ENCODE results near the gene SH3BP2. TPM values are rescaled to one million over a fixed set of nuclear protein-coding genes. Genes with fewer than 3 reads are reported as not detected.

Gene SH3BP2
- polyA plus RNA-seq, 1 donor (not counting 4 experiments of a cell fraction or from before 2014, with no cell fraction given), result 11.2 TPM

- Histone ChIP-seq H3K27ac (ENCODE audit: control insufficient read depth, insufficient read depth, low read length) (peak overlapping the region; percentile 31), H3K4me2 (ENCODE audit: control insufficient read depth, extremely low read depth, insufficient read depth, low read depth, low read length) (peak overlapping the region; percentile 32), H3K9me1 (ENCODE audit: control insufficient read depth, extremely low read depth, insufficient read depth, low read length) (no peaks in the 10 kb centered on the region), H3K27me3 (ENCODE audit: control insufficient read depth, extremely low read depth, insufficient read depth, low read length) (no peaks in the 10 kb centered on the region), H3K79me2 (ENCODE audit: control insufficient read depth, insufficient read depth, low read length) (no peaks in the 10 kb centered on the region), H2AFZ (ENCODE audit: control insufficient read depth, low read length) (peak overlapping the region; percentile 4), H3K36me3 (ENCODE audit: control insufficient read depth in 2 of 2, extremely low read depth in 1 of 2, insufficient read depth in 2 of 2, low read length in 2 of 2) (no peaks in the 10 kb centered on the region), H3K9ac (ENCODE audit: control insufficient read depth, extremely low read depth, insufficient read depth, low read length) (peak overlapping the region; percentile 52), H3K9me3 (ENCODE audit: control insufficient read depth, low read depth, low read length) (no peaks in the 10 kb centered on the region), H3K4me3 (ENCODE audit: control insufficient read depth in 2 of 3, extremely low read depth in 1 of 3, insufficient read depth in 2 of 3, low read depth in 1 of 3, low read length in 3 of 3) (no peak overlapping the region), H4K20me1 (ENCODE audit: control insufficient read depth, extremely low read depth, insufficient read depth, low read length) (no peaks in the 10 kb centered on the region), H3K4me1 (ENCODE audit: control insufficient read depth, extremely low read depth, insufficient read depth, low read length) (peaks cover 74% of the 10 kb centered on the region)
- TF ChIP-seq, protein P1, sequence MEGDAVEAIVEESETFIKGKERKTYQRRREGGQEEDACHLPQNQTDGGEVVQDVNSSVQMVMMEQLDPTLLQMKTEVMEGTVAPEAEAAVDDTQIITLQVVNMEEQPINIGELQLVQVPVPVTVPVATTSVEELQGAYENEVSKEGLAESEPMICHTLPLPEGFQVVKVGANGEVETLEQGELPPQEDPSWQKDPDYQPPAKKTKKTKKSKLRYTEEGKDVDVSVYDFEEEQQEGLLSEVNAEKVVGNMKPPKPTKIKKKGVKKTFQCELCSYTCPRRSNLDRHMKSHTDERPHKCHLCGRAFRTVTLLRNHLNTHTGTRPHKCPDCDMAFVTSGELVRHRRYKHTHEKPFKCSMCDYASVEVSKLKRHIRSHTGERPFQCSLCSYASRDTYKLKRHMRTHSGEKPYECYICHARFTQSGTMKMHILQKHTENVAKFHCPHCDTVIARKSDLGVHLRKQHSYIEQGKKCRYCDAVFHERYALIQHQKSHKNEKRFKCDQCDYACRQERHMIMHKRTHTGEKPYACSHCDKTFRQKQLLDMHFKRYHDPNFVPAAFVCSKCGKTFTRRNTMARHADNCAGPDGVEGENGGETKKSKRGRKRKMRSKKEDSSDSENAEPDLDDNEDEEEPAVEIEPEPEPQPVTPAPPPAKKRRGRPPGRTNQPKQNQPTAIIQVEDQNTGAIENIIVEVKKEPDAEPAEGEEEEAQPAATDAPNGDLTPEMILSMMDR (optimal IDR thresholded peaks at IDR 0.05 in 1 of 3, IDR thresholded peaks at IDR 0.05 in 1 of 3, conservative IDR thresholded peaks at IDR 0.05 in 1 of 3; ENCODE audit: extremely low read depth in 1 of 3, insufficient read depth in 2 of 3, low read length in 3 of 3), result no peak
- no peak for TF ChIP-seq EZH2 (IDR thresholded peaks at IDR 0.05; ENCODE audit: low read length)
- no peak for FAIRE-seq
- no peak for DNase-seq (ENCODE audit: low read depth, low spot score)
- dilution Hi-C loops (cut with MboI; ENCODE audit: extremely low pct_ligation_motif_present, low sequenced_read_pairs), result no loop called here
These were observed 4.8 kb downstream of the SH3BP2 start for GRCh38 chr4:2797545-2798305.

DNA sequence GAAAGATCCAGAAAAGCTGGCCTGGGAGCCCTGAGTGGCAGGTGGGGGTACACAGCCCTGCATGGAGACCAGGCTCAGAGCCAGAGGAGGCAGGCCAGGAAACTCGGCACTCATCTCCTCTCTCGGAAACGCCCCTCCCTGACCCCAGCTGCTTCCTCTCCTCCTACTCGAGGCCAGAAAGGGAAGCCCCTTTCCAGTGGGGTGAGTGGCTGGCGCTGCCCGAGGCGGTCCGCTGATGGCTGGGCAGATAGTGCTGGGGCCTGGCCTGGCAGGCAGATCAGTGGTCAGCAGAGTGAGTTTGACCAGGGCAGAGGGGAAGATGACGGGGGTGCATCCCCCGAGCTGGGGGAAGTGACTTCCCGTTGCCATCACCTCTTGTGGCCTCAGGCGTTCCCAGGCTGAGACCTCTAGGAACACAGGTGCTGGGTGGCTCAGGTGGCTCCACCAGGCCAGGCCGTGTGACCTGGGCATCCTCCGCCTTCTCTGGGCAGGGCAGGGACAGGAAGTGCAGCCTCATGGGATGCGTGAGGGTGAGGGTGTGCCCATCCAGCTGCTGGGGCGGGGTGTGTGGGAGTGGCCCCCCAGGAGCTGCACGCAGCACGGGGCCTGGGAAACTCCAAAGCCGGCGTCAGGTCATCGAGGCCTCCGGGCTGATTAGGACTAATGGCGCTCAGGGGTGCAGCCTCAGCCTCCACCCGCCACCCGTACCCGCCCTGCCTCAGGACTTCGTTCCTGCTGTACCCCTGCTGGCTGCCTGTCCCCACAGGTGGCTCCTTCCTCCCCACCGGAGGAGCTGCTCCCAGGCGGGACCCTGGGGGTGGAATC, 5.7 kb downstream of the SH3BP2 start:
- Histone ChIP-seq H3K36me3 (ENCODE audit: control insufficient read depth in 2 of 2, extremely low read depth in 1 of 2, insufficient read depth in 2 of 2, low read length in 2 of 2) (no peaks in the 10 kb centered on the region), H3K9ac (ENCODE audit: control insufficient read depth, extremely low read depth, insufficient read depth, low read length) (peak overlapping the region; percentile 52), H3K4me1 (ENCODE audit: control insufficient read depth, extremely low read depth, insufficient read depth, low read length) (peaks cover 73% of the 10 kb centered on the region), H3K4me3 (ENCODE audit: control insufficient read depth in 2 of 3, extremely low read depth in 1 of 3, insufficient read depth in 2 of 3, low read depth in 1 of 3, low read length in 3 of 3) (peak overlapping the region in 1 of 3 experiments; percentile 28), H3K79me2 (ENCODE audit: control insufficient read depth, insufficient read depth, low read length) (no peaks in the 10 kb centered on the region), H3K27me3 (ENCODE audit: control insufficient read depth, extremely low read depth, insufficient read depth, low read length) (no peaks in the 10 kb centered on the region), H3K4me2 (ENCODE audit: control insufficient read depth, extremely low read depth, insufficient read depth, low read depth, low read length) (peak overlapping the region; percentile 51), H3K9me1 (ENCODE audit: control insufficient read depth, extremely low read depth, insufficient read depth, low read length) (no peaks in the 10 kb centered on the region), H3K27ac (ENCODE audit: control insufficient read depth, insufficient read depth, low read length) (peak overlapping the region; percentile 31), H4K20me1 (ENCODE audit: control insufficient read depth, extremely low read depth, insufficient read depth, low read length) (no peaks in the 10 kb centered on the region), H2AFZ (ENCODE audit: control insufficient read depth, low read length) (peak overlapping the region; percentile 4), H3K9me3 (ENCODE audit: control insufficient read depth, low read depth, low read length) (no peaks in the 10 kb centered on the region)
- FAIRE-seq, result peak; percentile 39
- dilution Hi-C loops (cut with MboI; ENCODE audit: extremely low pct_ligation_motif_present, low sequenced_read_pairs), result no loop called here
- TF ChIP-seq, protein P1 (optimal IDR thresholded peaks at IDR 0.05 in 1 of 3, IDR thresholded peaks at IDR 0.05 in 1 of 3, conservative IDR thresholded peaks at IDR 0.05 in 1 of 3; ENCODE audit: extremely low read depth in 1 of 3, insufficient read depth in 2 of 3, low read length in 3 of 3), result no peak
- no peak for TF ChIP-seq EZH2 (IDR thresholded peaks at IDR 0.05; ENCODE audit: low read length)
- no peak for DNase-seq (ENCODE audit: low read depth, low spot score)

Measured in keratinocyte (primary cell).